Measurements from ENCODE around the gene TSHR. TPM values are rescaled to one million over a fixed set of nuclear protein-coding genes. Genes with fewer than 3 reads are reported as not detected.
"Not testable (repeated sequence)": the region's sequence is repeated elsewhere in the genome, so short reads cannot be mapped to it uniquely, and the experiment has no call there.

Gene TSHR
- total RNA-seq, 1 donor from 2014 or later = not detected

- no peak for TF ChIP-seq CTCF (IDR thresholded peaks at IDR 0.05)
- DNase-seq (no peak), ATAC-seq (ENCODE audit: low read depth) (no peak)
- no peak overlapping the region for H3K4me3 Mint-ChIP-seq
- no peaks in the 10 kb centered on the region for H3K36me3 Mint-ChIP-seq (ENCODE audit: low read depth)
- POLR2A ChIA-PET = no interaction called here
- H3K4me1 Mint-ChIP-seq = no peaks in the 10 kb centered on the region
- H3K27me3 Mint-ChIP-seq = peaks cover 3% of the 10 kb centered on the region
- intact Hi-C loops (cut with micrococcal nuclease) = no loop called here
- CTCF ChIA-PET = no interaction called here
- no peaks in the 10 kb centered on the region for H3K9me3 Mint-ChIP-seq
- no peak overlapping the region for H3K27ac Mint-ChIP-seq
Measured at GRCh38 chr14:81007131-81007530, 51.7 kb downstream of the TSHR start.

- intact Hi-C loops (cut with micrococcal nuclease) = no loop called here
- no peaks in the 10 kb centered on the region for H3K4me1 Mint-ChIP-seq
- DNase-seq (no peak), ATAC-seq (ENCODE audit: low read depth) (no peak)
- ChIA-PET CTCF (no interaction called here), POLR2A (no interaction called here)
- H3K36me3 Mint-ChIP-seq (ENCODE audit: low read depth) = no peaks in the 10 kb centered on the region
- H3K27me3 Mint-ChIP-seq = peaks cover 4% of the 10 kb centered on the region
- H3K9me3 Mint-ChIP-seq = no peaks in the 10 kb centered on the region
- no peak overlapping the region for H3K4me3 Mint-ChIP-seq
- no peak for TF ChIP-seq CTCF (IDR thresholded peaks at IDR 0.05)
- no peak overlapping the region for H3K27ac Mint-ChIP-seq
Measured at GRCh38 chr14:81009346-81009745, 53.9 kb downstream of the TSHR start.

- POLR2A ChIA-PET = no interaction called here
- Mint-ChIP-seq H3K27ac (no peak overlapping the region), H3K4me1 (no peaks in the 10 kb centered on the region), H3K27me3 (peaks cover 22% of the 10 kb centered on the region), H3K4me3 (no peak overlapping the region), H3K36me3 (ENCODE audit: low read depth) (no peaks in the 10 kb centered on the region), H3K9me3 (no peaks in the 10 kb centered on the region)
- no peak for ATAC-seq (ENCODE audit: low read depth)
- TF ChIP-seq CTCF (IDR thresholded peaks at IDR 0.05) = no peak
- DNase-seq = no peak
- intact Hi-C loops (cut with micrococcal nuclease) = no loop called here
- CTCF ChIA-PET = no interaction called here
Measured at GRCh38 chr14:81018251-81018650, 62.8 kb downstream of the TSHR start.

- ChIA-PET CTCF (no interaction called here), POLR2A (no interaction called here)
- Mint-ChIP-seq H3K4me3 (no peak overlapping the region), H3K27me3 (peaks cover 22% of the 10 kb centered on the region), H3K27ac (no peak overlapping the region), H3K9me3 (no peaks in the 10 kb centered on the region), H3K4me1 (no peaks in the 10 kb centered on the region), H3K36me3 (ENCODE audit: low read depth) (no peaks in the 10 kb centered on the region)
- no peak for DNase-seq
- no peak for ATAC-seq (ENCODE audit: low read depth)
- intact Hi-C loops (cut with micrococcal nuclease) = no loop called here
- no peak for TF ChIP-seq CTCF (IDR thresholded peaks at IDR 0.05)
Measured at GRCh38 chr14:81018684-81019083, 63.3 kb downstream of the TSHR start.

GRCh38 chr14:81019113-81019512, 63.7 kb downstream of the TSHR start:
- CTCF ChIA-PET; DNase-seq; H3K4me3 Mint-ChIP-seq; H3K27ac Mint-ChIP-seq; POLR2A ChIA-PET; H3K36me3 Mint-ChIP-seq (ENCODE audit: low read depth); H3K4me1 Mint-ChIP-seq; ATAC-seq (ENCODE audit: low read depth); intact Hi-C loops (cut with micrococcal nuclease); H3K9me3 Mint-ChIP-seq: not testable (repeated sequence)
- H3K27me3 Mint-ChIP-seq = peaks cover 20% of the 10 kb centered on the region

GRCh38 chr14:81023095-81023710, 67.8 kb downstream of the TSHR start:
- ATAC-seq (ENCODE audit: low read depth) = no peak
- H3K4me3 Mint-ChIP-seq = no peak overlapping the region
- H3K4me1 Mint-ChIP-seq = no peaks in the 10 kb centered on the region
- peaks cover 16% of the 10 kb centered on the region for H3K27me3 Mint-ChIP-seq
- no peak for DNase-seq
- no peaks in the 10 kb centered on the region for H3K36me3 Mint-ChIP-seq (ENCODE audit: low read depth)
- CTCF ChIA-PET = no interaction called here
- POLR2A ChIA-PET = no interaction called here
- intact Hi-C loops (cut with micrococcal nuclease) = no loop called here
- H3K27ac Mint-ChIP-seq = no peak overlapping the region
- TF ChIP-seq CTCF (IDR thresholded peaks at IDR 0.05) = no peak
- no peaks in the 10 kb centered on the region for H3K9me3 Mint-ChIP-seq
